SW480 (cell line): ENCODE data around the gene OPCML.
A peak's percentile ranks its signal among the peaks of the same experiment; 100 is the strongest.

ENCODE experiments used
- DNase-seq: peaks from one replicate; pipeline ENCODE4 v3.0.0-alpha.2; 2016; ENCODE audit warnings: low spot score

Gene OPCML

DNA sequence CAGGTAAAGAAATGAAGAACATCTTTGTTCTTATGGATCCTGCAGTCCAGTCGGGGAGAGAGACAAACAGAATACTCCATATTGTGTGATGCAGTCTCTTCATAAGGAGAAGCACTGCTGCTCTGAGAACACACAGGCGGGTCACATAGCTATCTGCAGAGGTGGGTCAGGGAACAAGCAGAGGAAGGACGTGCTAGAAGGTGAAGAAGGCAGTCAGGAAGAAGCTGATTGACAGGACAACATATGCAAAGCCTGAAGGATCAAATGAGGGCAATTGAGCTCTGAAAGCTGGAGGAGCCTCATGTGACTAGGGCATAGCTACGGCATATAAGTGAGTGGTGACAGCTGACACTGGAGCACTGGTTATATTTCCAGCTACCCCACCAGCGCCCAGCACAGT lies 122.5 kb downstream of the OPCML start:
- no peak for DNase-seq

DNA sequence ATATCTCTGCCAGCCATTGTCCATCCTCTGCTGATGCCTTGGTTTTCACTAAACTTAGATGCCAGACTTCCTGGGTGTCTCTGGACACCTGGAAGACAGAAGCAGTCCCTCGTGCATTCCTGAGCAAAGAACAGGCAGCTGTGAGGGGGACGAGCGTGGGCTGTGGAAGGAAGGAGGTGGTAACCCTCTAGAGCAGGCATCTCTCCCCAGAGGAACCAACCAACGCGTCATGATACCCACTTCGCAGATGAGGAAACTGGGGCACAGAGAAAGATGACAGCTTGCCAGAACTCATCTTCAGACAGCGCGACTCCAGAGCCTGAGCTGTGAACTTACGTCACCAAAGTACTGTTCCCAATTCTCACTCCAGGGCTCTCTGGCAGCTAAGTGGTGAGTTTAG lies 123.4 kb downstream of the OPCML start:
- DNase-seq, result no peak

DNA sequence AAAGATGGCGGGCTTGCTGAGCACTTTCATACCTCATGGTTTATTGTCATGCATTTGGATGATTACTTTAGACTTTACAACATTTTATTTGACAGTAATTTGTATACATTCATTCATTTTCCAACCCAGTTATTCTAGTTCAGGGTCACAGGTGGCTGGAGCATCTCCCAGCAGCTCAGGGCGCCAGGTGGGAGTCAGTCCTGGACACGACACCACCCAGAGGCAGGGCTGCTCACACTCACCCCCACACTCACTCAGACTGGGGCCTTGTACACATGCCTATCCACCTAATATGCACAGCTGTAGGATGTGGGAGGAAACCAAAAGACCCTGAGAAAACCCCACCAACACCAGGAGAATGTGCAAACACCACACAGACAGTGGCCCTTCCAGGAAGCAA lies 123.9 kb downstream of the OPCML start:
- no peak for DNase-seq

DNA sequence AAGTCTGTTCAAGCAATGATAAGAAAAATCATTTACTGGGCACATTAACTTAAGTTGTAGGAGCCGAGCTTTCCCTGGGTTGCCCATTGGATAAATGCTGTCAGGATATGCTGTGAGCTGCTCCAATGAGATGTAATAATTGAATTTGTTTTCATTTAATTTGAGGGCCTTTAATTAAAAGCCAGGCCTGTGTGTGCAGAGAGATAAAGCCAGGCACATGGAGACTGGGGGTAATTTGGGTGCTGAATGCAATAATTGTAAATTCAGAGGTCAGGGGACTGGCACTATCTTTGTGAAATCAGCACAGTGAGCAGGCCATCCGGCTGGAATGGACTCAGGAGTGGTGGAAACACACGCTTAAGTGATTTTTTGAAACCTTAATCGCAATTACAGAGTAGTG lies 125.8 kb downstream of the OPCML start:
- DNase-seq, result no peak

DNA sequence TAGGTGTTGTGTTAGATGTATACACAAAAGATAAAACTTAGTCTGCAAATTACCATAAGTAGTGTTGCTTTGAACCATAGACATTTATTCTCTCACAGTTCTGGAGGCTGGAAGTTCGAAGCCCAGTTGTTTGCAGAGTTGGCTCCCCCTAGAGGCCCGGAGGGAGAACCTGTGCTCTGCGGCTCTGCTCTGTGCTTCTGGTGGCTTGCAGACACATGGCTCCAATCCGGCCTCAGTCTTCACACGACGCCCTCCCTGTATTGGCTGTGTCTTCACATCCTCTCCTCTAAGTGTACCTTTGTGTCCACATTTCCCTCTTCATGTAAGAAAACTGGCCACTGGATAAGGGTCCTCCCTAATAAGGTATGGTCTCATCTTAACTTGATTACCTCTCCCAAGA lies 128.4 kb downstream of the OPCML start:
- DNase-seq, result peak; percentile 23

DNA sequence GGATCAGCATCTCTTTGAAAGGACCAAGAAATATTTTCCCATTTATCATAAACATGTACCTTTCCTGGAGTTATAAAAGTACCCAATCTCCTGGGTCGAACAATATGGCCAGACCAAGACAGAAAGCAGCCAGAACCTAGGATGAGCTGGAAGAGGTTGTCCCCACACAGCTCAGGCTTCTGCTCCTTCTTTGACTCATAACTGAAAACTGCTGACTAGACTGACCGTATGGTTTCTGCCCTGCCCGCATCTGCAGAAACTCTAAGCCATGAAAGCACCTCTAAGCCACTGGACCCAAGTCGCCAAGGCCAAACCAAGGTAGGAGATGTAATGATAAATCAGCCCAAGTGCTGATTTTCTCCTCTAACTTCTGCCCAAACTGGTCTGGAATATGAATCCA lies 129.8 kb downstream of the OPCML start:
- no peak for DNase-seq

DNA sequence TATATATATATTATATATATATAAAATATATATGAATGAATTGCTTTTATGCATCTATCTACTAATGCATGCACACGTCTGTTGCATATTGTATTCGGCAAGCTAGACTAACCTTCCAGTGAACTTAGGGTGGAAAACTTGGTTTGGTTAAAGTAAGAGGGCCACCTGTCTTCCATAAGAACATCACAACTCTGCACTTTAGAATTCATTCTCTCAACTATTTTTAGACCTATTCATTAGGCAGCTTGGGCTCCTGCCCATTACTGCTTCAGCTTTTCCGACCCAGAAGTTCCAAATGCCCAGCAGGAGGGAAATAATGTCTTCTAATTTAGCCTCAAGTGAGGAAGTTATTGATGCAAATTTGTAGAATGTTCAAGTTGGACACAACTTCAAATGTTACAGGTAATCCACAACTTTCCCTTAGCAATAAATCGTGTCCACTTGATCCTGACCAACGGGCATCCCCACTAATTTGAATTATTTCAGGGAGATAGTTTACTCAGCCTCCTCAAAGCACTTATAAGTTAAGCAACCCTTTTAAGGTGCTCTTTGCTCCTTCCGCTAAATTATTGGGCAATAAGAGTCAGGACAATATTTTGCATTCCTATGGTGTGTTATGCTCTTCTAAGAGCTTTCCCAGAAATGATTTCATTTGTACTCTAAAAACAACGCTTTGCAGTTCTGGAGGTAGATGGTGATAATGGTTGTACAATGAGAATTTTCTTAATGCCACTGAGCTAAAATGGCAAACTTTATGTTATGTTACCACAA lies 132.3 kb downstream of the OPCML start:
- DNase-seq, result no peak

DNA sequence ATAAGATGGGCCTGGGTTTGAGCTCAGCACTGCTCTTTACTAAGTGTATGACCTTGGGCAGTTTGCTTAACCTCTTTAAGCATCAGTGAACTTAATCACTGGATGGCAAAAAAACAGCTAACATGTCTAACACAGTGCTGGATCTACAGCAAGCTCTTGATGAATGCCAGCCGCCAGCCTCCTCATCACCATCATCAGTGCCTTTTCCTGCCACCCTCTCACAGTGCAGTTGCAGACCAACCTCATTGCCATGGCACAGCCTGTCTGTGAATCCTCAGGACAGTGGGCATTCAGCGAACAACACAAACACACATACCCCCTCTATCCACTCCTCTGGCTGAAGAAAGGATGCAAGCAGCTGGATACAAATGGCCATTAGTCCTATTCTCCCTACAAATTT lies 133.0 kb downstream of the OPCML start:
- no peak for DNase-seq

DNA sequence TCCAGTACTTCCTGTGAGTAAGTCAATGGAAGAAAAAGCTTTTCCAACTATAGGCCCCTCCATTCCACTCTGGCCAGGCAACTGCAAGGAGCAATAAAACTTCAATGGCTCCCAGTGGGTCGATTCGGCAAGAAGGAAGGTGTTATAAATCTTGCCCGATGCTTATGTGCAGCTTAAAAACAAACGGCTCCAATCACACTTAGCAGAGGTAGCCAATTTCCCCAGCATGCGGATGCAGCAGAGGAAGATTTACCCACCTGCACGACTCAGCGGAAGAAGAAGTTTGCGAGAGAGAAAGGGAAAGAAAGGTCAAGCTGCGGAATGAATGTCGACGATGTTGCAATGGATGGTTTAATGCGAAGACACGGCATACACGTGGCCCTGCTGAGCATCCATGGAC lies 141.5 kb downstream of the OPCML start:
- no peak for DNase-seq

DNA sequence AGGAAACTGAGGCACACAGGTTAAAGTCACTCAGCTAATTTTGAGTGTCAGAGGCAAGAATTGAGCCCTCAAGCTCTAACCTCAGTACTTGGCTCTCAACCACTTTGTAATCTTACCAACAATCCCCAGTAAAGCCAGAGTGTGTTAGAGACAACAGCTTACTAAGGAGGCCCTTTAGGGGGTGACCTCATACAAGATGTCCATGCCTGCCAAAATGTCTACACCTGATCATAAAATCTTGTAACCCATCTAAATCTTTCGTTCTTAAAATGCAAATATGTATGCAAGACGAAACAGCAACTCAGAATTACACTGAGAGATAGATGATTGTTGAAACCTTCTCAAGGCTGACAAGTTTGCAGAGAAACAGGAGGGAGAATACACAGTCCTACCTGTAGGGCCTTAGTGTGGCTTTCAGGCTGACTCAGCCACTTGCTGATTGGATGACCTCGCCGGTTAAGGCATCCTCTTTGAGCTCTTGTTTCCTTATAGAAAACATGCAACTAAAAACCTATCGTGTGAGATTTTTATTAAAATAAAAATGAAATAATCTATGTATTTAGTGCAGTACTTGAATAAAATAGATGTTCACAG lies 143.2 kb downstream of the OPCML start:
- DNase-seq, result no peak

DNA sequence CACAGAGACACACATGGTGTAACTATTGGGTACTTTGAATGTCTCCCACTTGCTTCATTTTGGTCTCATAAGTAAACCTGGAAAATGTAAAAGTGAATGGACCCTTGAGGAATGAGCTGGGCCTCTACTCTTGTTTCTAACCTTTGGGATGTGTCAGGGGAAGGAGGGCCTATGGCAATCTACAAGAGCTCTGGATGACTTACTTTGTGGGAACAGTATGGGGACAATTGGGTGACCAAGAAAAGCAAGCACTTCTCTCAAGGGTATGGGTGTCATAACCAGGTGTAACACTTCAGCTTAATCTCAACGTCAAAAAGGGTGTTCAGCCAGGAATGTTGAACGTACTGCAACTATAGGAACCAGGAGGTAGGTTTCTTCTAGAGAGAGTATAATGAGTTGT lies 144.0 kb downstream of the OPCML start:
- no peak for DNase-seq

DNA sequence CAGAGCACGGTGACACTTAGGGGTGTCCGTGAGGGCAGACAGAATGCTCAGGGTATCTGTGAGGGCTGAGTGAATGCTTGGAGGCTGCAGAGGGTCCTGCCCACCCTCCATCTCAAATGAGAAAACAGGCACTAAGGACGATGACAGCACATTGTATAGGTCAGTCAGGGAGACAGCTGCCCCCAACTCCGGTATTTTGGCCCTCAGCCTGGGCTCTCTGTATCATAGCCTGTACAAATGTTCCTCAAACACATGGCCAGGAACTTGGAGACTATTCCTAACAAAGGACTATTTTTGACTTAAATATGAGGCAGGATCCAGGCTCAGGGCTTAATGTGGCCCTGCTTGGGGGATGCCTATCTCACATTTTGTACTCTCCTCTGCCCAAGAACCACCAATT lies 145.4 kb downstream of the OPCML start:
- DNase-seq, result no peak

DNA sequence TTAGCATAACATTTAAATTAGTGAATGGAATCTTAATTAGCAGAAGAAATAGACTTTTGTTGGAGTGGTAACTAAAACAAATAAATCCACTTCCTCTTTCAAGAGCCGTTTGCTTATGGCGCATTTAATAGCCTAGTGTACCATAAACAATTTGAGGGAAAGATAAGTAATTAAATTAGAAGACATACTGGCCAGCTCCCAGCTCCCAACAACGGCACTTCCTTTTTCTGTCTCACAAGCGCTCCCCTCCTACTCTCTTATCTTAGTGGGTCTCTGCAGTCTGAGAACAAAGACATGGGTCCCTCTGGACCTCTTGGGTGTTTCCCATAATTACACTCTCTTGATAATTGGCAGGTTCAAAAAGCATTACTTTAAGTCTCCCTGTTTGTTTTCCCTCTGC lies 146.0 kb downstream of the OPCML start:
- no peak for DNase-seq

DNA sequence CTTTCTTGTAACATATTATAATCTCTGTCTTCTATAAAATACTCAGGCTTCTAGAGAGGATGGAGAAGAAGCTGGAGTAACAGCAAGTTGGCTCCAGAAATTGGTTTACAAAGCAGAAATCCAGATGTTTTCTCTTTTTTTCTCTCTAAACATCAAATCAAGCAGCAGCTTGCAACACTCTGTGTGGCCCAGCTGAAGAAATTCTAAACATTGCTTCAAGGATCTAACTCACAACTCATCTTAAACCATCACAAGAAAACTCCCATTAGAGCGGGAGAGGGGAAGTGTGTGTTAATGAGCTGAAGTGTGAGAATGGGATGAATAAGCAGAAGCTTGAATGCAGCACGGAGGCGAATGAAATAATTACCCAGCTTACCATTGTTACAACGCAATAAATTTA lies 146.5 kb downstream of the OPCML start:
- no peak for DNase-seq

DNA sequence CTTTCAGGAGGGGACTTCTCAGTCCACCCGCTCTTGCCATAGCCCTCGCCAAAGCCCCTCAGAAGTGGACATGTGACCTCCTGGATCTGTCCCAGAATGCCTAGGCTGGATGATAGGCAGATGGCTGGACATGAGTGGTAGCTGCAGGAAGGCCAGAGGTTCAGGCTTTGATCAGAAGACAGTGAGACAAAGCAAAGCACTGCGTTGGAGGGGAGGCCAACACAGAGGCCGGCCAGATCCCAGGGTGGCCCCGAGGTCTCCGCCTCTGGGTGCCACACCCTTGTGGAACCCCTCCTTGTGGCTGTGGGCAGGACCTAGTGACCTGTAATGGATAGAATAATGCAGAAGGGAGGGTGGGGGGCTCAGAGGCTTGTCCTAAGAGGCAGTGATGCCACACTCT lies 147.6 kb downstream of the OPCML start:
- no peak for DNase-seq

DNA sequence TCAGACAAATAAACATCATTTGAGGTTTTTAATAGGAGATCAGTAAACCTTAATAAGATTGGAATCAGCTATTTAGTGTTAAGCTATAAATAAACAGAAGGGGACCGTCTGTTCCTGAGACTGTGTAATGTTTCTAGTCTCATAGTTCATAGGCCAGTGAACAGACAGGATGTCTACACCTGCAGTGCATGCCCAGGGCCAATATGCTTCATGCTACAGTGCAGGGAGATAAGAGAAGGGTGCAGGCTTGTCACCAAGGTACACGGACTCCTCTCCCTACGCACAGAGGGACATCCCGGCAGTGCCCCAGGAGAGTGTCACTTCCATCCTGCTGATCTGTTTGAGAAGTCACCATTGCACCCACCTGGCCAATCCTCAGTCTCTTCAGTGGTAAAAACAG lies 148.6 kb downstream of the OPCML start:
- DNase-seq, result no peak

DNA sequence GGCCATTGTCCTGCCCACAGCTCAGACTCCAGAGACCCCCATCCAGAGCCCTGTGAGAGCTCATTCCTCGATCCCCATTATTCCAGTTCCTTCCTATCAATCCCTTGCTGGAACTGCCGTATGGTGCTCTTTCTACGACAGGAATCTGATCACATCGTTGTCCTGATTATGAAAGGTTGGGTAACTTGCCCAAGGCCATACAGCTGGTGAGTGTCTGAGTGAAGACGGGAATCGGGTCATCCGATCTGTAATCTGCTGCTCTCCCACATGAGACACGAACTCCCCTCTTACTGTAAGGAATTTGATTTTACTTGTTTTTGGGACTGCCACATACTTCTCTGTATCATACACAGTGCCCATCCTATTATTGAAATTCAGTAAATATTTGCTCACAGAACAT lies 149.1 kb downstream of the OPCML start:
- no peak for DNase-seq

DNA sequence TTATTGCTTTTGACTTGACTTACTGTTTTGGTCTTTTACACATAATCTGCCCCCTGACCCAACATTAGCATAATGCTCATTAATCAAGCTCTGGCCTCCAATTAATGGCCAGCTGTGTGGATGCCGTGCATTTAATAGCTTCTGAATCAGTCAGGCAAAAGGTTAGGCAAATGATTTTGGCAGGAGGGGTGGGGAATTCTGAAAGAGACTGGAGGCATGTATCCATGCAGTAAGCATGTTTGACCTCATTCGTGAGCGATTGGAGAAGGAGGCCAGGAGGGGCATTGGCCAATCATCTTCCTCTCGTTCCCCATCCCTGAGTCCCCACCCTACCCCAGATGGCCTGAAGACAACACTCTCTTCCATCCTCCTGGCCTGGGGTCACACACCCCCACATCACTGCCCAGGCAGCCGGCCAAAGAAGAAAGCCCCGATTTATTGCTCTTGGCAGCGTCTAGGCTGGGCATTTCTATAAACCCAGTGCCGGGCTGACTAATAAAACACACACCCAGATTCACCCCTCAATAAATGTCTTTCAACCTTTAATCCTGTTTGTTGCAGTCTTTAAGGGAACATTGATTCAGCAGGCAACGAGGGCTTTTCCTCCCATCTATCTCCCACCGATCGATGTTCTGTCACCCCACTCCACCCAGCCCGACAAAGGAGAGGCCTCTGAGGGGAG lies 150.0 kb downstream of the OPCML start:
- no peak for DNase-seq

DNA sequence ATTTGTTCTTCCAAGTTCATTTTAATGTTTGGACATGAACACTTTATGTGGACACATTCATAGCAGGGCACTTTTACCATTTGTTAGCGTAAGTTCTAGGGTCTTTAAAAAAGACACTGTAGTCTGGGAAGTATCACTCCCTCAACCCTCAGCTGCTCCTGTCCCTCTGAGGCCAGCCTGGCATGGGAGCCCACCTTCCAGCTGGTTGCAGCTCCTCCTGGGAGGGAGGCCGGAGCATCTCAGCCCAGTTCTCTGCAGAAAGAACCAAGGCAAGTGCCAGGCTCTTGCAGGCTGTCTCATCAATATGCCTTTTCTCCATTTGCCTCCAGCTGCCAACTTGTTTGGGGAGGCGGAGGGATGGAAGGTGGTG lies 150.6 kb downstream of the OPCML start:
- no peak for DNase-seq

DNA sequence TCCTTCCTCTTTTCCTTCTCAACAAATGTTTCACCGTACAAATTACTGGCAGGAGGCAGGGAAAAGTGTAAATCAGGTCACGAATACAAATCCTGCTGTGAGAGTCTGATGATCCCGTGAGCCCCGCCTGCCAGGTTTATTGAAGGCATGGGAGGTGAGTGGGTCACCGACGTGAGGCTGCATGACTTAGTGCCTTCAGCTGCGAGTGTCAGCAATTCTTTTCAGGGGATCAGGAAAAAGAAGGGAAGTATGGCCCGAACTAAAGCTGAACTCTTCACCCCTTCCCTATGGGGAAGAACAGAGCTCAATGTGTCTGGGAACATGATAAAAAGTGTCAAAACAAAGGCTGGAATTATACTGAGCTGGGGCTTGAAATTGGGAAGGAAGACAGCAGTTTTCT lies 166.2 kb downstream of the OPCML start:
- no peak for DNase-seq

DNA sequence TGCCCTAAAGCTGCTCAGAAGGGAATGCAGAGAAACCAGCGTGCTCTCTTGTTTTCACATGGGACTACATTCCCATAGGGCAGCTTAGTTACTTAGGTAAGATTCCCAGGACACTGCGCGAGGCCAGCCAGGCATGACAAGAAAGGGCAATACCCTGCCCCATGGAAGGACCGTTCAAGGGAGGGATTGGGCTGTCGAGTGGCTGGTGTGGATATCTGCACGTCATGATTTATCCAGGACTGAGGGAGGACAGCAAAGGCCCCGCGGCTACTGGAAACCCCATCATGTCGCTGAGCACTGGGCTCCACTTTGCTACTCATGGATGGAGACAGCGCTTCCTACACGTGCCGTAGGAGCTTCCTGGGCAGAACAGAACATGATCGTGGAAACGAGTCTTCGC lies 169.4 kb downstream of the OPCML start:
- DNase-seq, result no peak

DNA sequence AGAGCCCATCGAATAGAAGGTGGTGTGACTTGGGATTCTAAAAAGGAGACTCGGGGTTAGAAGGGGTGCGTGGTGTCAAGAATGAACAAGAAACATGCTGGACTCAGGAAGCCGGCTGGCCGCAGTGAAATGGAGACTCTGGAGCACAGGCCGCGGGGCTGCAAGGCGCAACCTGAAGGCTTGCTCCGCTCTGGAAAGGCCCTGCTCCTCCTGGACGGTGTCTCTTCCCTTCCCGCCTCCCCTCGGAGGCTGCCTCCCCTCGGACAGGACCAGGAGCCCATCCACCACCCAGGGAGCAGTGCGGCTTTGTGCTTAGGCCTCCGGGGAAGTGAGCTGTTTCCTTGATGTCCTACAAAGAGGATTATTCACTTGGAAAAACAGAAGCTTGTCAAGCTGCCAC lies 170.1 kb downstream of the OPCML start:
- no peak for DNase-seq

DNA sequence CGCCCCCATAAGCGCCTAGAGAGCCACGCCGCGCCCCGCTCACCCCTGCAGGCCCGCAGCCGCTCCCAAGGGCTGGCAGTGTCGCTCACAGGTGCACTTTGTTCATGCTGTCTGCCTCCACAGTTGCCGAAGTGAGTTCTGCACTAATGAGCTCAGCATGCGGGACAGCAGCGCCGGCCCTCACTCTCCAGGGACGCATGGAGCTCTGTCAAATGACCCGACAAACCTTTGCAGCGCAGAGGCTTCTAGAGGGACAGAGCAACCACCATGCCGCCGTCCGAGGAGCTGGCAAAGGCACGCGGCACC lies 170.7 kb downstream of the OPCML start:
- no peak for DNase-seq
